AG20443 (cell line): Measurements from ENCODE around the gene COL1A1.

Experiments
- DNase-seq: peaks from one replicate; pipeline ENCODE4 v3.0.0; 2012; ENCODE audit warnings: low spot score, mixed read lengths

Gene COL1A1

GRCh38 chr17:50153650-50154575, 47.5 kb downstream of the COL1A1 start:
- peak; percentile 57 for DNase-seq

GRCh38 chr17:50152736-50153135, 48.7 kb downstream of the COL1A1 start:
- DNase-seq = no peak

- peak; percentile 82 for DNase-seq
These were observed 49.4 kb downstream of the COL1A1 start for GRCh38 chr17:50151937-50152547.

- peak; percentile 94 for DNase-seq
These were observed 50.1 kb downstream of the COL1A1 start for GRCh38 chr17:50151041-50151936.

- DNase-seq = no peak
These were observed 50.9 kb downstream of the COL1A1 start, which contains the start of gene PPP1R9B for GRCh38 chr17:50150354-50151040. TSS of gene PPP1R9B (minus strand) at chr17:50150677. CDS start at chr17:50150513, 164 bp downstream.

GRCh38 chr17:50149417-50150353, 51.7 kb downstream of the COL1A1 start:
- peak; percentile 61 for DNase-seq

- DNase-seq = no peak
These were observed 52.4 kb downstream of the COL1A1 start for GRCh38 chr17:50149091-50149416.

GRCh38 chr17:50148226-50149090, 53.0 kb downstream of the COL1A1 start:
- peak; percentile 52 for DNase-seq

GRCh38 chr17:50147841-50148225, 53.6 kb downstream of the COL1A1 start:
- DNase-seq = peak; percentile 71

- DNase-seq = peak; percentile 55
These were observed 54.3 kb downstream of the COL1A1 start for GRCh38 chr17:50146927-50147665.

GRCh38 chr17:50146230-50146926, 55.1 kb downstream of the COL1A1 start:
- DNase-seq = no peak

- DNase-seq = no peak
These were observed 55.8 kb downstream of the COL1A1 start for GRCh38 chr17:50145532-50146229.

- no peak for DNase-seq
These were observed 56.4 kb downstream of the COL1A1 start for GRCh38 chr17:50144845-50145531.

- no peak for DNase-seq
These were observed 57.1 kb downstream of the COL1A1 start for GRCh38 chr17:50144355-50144754.

GRCh38 chr17:50143461-50144176, 57.8 kb downstream of the COL1A1 start:
- no peak for DNase-seq

GRCh38 chr17:50141745-50142110, 59.7 kb downstream of the COL1A1 start:
- no peak for DNase-seq
